PFSK-1 (cell line): ENCODE results near the gene AGMO.

Experiments used
- FOXP2 ChIP-seq: optimal IDR thresholded peaks from 2 replicates; pipeline ENCODE3; 2011; ENCODE audit warnings: borderline replicate concordance, control low read depth, inconsistent platforms; ENCODE audit not compliant: insufficient read depth; ENCODE audit errors: extremely low read length, extremely low read depth
- POLR2AphosphoS5 ChIP-seq: IDR thresholded peaks from 2 replicates; pipeline ENCODE4 v1.6.1; 2012; ENCODE audit warnings: low read depth, mild to moderate bottlenecking, control low read depth, low read length, moderate library complexity
- REST ChIP-seq, 2 experiments: IDR thresholded peaks; 2 replicates each; pipeline versions ENCODE4 v1.6.1 to v1.8.0; 2011 to 2012; ENCODE audit warnings: low read depth in 2 of 2, low read length in 2 of 2, control low read depth in 1 of 2, inconsistent platforms in 1 of 2, mild to moderate bottlenecking in 1 of 2, moderate library complexity in 1 of 2; ENCODE audit not compliant: insufficient read depth in 1 of 2
- SIN3A ChIP-seq: IDR thresholded peaks from 2 replicates; pipeline ENCODE4 v1.6.1; 2012; ENCODE audit warnings: mild to moderate bottlenecking, low read length, moderate library complexity, borderline replicate concordance; ENCODE audit not compliant: insufficient read depth
- TAF1 ChIP-seq: IDR thresholded peaks from 2 replicates; pipeline ENCODE4 v1.6.1; 2012; ENCODE audit warnings: low read length, control low read depth, borderline replicate concordance; ENCODE audit not compliant: insufficient read depth

Gene AGMO

GRCh38 chr7:15463801-15464666, 97.8 kb downstream of the AGMO start:
- TF ChIP-seq REST (IDR thresholded peaks at IDR 0.05; ENCODE audit: insufficient read depth in 1 of 2, low read depth in 2 of 2, low read length in 2 of 2) (no peak), POLR2AphosphoS5 (no peak), TAF1 (no peak), SIN3A (no peak), FOXP2 (no peak)

GRCh38 chr7:15462721-15463389, 99.0 kb downstream of the AGMO start:
- TF ChIP-seq POLR2AphosphoS5 (no peak), FOXP2 (no peak), SIN3A (no peak)

GRCh38 chr7:15461576-15461975, 100.2 kb downstream of the AGMO start:
- TF ChIP-seq REST (IDR thresholded peaks at IDR 0.05; ENCODE audit: insufficient read depth in 1 of 2, low read depth in 2 of 2, low read length in 2 of 2) (no peak), SIN3A (no peak), FOXP2 (no peak), TAF1 (no peak), POLR2AphosphoS5 (no peak)

- TF ChIP-seq POLR2AphosphoS5 (no peak), SIN3A (no peak), REST (IDR thresholded peaks at IDR 0.05; ENCODE audit: insufficient read depth in 1 of 2, low read depth in 2 of 2, low read length in 2 of 2) (no peak), FOXP2 (no peak), TAF1 (no peak)
These were observed 102.7 kb downstream of the AGMO start for GRCh38 chr7:15459018-15459615.

GRCh38 chr7:15457990-15458955, 103.5 kb downstream of the AGMO start:
- TF ChIP-seq REST (IDR thresholded peaks at IDR 0.05; ENCODE audit: insufficient read depth in 1 of 2, low read depth in 2 of 2, low read length in 2 of 2), result no peak
- no peak for TF ChIP-seq TAF1
- TF ChIP-seq SIN3A, result no peak
- TF ChIP-seq POLR2AphosphoS5, result no peak
- no peak for TF ChIP-seq FOXP2
